ENCODE measurements around the gene NT5C3A. TPM values are rescaled to one million over a fixed set of nuclear protein-coding genes. Genes with fewer than 3 reads are reported as not detected.

Gene NT5C3A
- total RNA-seq, 6 experiments from 2014 or later = 15.3 to 19.4 (median 16.4) TPM

DNA sequence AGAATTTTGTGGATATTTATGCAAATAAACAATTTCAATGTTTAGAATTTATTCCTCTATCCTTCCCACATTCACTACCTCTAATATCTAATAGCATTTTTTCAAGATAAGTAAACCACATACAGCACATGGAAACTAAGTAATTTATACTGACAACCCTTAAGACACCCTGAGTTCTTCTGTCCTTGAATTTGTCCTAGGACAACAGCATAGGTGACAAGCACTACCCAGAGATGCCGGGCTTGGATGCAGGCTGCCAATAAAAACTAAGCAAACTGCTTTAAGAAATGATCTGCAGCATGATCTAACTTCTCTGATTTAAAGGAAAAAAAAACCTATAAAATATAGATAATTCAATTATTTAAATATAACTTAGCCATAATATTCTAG is 22.7 kb downstream of the NT5C3A start:
- TF ChIP-seq CTCF (IDR thresholded peaks at IDR 0.05) = no peak
- H3K9me3 Mint-ChIP-seq = no peaks in the 10 kb centered on the region
- H3K27me3 Mint-ChIP-seq (ENCODE audit: insufficient read depth) = no peaks in the 10 kb centered on the region; the same call in 1 of the 2 replicates
- peak overlapping the region; percentile 79 for H3K27ac Mint-ChIP-seq
- H3K4me3 Mint-ChIP-seq = peak overlapping the region; percentile 87
- H3K36me3 Mint-ChIP-seq (ENCODE audit: low read depth) = no peaks in the 10 kb centered on the region; the same call in 1 of the 2 replicates
- peaks cover 67% of the 10 kb centered on the region for H3K4me1 Mint-ChIP-seq (ENCODE audit: low read depth)
- DNase-seq = no peak

- Mint-ChIP-seq H3K27me3 (ENCODE audit: insufficient read depth) (no peaks in the 10 kb centered on the region; the same call in 1 of the 2 replicates), H3K4me1 (ENCODE audit: low read depth) (peaks cover 67% of the 10 kb centered on the region), H3K4me3 (peak overlapping the region; percentile 87), H3K27ac (peak overlapping the region; percentile 79), H3K36me3 (ENCODE audit: low read depth) (peaks cover 5% of the 10 kb centered on the region), H3K9me3 (no peaks in the 10 kb centered on the region)
- DNase-seq = no peak
- TF ChIP-seq CTCF (IDR thresholded peaks at IDR 0.05) = no peak
These were observed 23.2 kb downstream of the NT5C3A start for GRCh38 chr7:33039257-33039902.

DNA sequence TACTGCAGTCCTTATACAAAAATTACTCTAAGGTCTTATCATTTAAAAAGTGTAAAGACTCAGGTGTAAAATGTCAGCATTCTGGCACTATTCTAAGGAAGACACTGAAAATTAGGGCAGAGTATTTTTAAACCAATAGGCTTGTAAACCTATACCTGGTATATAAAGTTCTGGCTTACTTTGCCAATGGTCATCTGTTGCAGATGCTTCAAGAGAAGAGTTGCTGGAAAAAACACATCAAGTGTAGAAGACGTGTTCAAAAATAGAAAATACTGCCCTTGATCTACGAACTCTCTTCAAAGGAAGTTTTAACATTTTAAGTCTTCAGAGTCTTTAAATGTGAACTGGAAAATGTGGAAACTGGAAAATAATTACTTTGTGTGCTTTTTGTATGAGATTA is 23.9 kb downstream of the NT5C3A start:
- DNase-seq = no peak
- TF ChIP-seq CTCF (IDR thresholded peaks at IDR 0.05) = no peak
- H3K4me3 Mint-ChIP-seq = peak overlapping the region; percentile 87

GRCh38 chr7:33035776-33036175 is 26.8 kb downstream of the NT5C3A start:
- H3K36me3 Mint-ChIP-seq (ENCODE audit: low read depth) = peaks cover 6% of the 10 kb centered on the region
- H3K4me3 Mint-ChIP-seq = no peak overlapping the region
- peaks cover 60% of the 10 kb centered on the region for H3K4me1 Mint-ChIP-seq (ENCODE audit: low read depth)
- peak overlapping the region; percentile 93; the same call in 1 of the 2 replicates for H3K27ac Mint-ChIP-seq
- H3K9me3 Mint-ChIP-seq = no peaks in the 10 kb centered on the region
- no peak for DNase-seq
- no peak for TF ChIP-seq CTCF (IDR thresholded peaks at IDR 0.05)
- no peaks in the 10 kb centered on the region; the same call in 1 of the 2 replicates for H3K27me3 Mint-ChIP-seq (ENCODE audit: insufficient read depth)

More for the DNA sequence above, 23.9 kb downstream of the NT5C3A start:
- no peaks in the 10 kb centered on the region; the same call in 1 of the 2 replicates for H3K27me3 Mint-ChIP-seq (ENCODE audit: insufficient read depth)
- peaks cover 65% of the 10 kb centered on the region for H3K4me1 Mint-ChIP-seq (ENCODE audit: low read depth)
- peaks cover 6% of the 10 kb centered on the region for H3K36me3 Mint-ChIP-seq (ENCODE audit: low read depth)
- no peaks in the 10 kb centered on the region for H3K9me3 Mint-ChIP-seq
- peak overlapping the region; percentile 79 for H3K27ac Mint-ChIP-seq

- Mint-ChIP-seq H3K4me3 (no peak overlapping the region), H3K27me3 (ENCODE audit: insufficient read depth) (no peaks in the 10 kb centered on the region), H3K27ac (no peak overlapping the region), H3K4me1 (ENCODE audit: low read depth) (no peaks in the 10 kb centered on the region), H3K9me3 (no peaks in the 10 kb centered on the region), H3K36me3 (ENCODE audit: low read depth) (0 out of 2 replicates have a peak, but pooled peaks cover 5% of the 10 kb centered on the region)
- no peak for DNase-seq
- no peak for TF ChIP-seq CTCF (IDR thresholded peaks at IDR 0.05)
These were observed 38.3 kb downstream of the NT5C3A start for GRCh38 chr7:33024189-33024757.
